ENCODE data around the gene UBA7.

Gene UBA7, protein sequence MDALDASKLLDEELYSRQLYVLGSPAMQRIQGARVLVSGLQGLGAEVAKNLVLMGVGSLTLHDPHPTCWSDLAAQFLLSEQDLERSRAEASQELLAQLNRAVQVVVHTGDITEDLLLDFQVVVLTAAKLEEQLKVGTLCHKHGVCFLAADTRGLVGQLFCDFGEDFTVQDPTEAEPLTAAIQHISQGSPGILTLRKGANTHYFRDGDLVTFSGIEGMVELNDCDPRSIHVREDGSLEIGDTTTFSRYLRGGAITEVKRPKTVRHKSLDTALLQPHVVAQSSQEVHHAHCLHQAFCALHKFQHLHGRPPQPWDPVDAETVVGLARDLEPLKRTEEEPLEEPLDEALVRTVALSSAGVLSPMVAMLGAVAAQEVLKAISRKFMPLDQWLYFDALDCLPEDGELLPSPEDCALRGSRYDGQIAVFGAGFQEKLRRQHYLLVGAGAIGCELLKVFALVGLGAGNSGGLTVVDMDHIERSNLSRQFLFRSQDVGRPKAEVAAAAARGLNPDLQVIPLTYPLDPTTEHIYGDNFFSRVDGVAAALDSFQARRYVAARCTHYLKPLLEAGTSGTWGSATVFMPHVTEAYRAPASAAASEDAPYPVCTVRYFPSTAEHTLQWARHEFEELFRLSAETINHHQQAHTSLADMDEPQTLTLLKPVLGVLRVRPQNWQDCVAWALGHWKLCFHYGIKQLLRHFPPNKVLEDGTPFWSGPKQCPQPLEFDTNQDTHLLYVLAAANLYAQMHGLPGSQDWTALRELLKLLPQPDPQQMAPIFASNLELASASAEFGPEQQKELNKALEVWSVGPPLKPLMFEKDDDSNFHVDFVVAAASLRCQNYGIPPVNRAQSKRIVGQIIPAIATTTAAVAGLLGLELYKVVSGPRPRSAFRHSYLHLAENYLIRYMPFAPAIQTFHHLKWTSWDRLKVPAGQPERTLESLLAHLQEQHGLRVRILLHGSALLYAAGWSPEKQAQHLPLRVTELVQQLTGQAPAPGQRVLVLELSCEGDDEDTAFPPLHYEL

DNA sequence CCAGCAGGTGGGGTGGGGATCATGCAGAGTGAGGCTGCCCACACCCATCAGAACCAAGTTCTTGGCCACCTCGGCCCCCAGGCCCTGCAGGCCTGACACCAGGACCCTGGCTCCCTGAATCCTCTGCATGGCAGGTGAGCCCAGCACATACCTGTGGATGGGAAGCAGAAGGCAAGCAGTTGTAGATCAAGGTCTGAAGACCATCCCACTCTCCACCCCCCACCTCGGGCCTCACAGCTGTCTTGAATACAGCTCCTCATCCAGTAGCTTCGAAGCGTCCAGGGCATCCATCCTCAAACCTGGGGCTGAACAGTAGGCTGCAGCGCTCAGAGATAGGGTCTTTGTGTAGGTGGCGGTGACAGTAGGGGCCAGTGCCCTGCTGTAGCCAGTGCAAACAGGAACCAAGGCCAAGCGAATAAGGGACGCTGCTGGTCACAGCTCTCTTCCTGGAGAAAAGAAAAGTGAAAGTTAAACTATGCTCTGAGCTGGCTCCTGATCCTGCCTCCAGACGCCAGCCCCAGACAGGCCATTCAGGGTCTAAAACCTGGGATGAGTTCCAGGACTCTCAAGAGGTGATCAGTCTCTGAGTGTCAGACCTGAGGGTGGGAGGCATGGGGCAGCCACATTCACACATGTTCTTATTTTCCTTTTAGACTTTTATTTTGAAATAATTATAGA lies at the start of gene UBA7:
UBA7 (minus strand) TSS at position 457 of the 678 bp plus-strand sequence; CDS start at position 291, 166 bp downstream.
- Histone ChIP-seq H3K4me1 (ENCODE audit: insufficient read depth, low read length) (no peaks in the 10 kb centered on the region), H3K36me3 (ENCODE audit: insufficient read depth, low read length) (no peaks in the 10 kb centered on the region), H3K9ac (ENCODE audit: low read depth, low read length) (no peak within 1 kb of the TSS), H3K9me3 (ENCODE audit: control insufficient read depth, insufficient read depth, low read length) (no peaks in the 10 kb centered on the region)

DNA sequence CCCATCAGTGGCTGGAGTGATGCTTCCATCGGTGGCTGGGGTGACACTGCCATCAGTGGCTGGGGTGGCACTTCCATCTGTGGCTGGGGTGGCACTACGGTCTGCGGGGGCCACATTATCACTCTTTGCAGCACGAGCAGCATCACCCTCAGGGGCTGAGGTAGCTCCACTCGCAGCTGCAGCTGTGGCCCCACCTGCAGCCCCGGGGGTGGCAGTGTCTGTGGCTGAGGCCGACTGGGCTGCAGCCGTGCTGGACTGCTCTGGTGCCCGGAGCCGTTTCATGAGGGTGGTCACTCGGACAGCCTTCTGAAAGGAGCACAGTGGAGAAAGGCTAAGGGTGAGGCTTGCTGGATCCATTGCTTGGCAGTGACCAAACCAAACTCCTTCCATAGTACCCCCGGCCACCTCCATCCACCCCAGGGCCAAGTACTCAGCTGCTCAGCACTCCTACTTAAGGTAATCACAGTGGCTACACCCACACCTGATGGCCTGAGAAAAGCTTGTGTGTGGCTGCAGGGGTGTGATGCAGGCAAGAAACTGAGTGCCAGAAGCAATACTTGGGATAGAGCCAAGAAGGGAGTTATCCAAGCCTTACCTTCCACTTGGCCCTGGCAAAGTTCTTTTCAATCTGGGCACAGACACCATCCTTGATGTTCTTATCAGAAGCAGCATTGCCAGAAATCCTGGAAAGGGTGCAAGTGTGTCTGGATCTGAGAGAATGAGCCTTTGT lies 46.0 kb upstream of the UBA7 start:
- Histone ChIP-seq H3K4me1 (ENCODE audit: insufficient read depth, low read length) (peaks cover 5% of the 10 kb centered on the region), H3K36me3 (ENCODE audit: insufficient read depth, low read length) (no peaks in the 10 kb centered on the region), H3K9me3 (ENCODE audit: control insufficient read depth, insufficient read depth, low read length) (no peaks in the 10 kb centered on the region), H3K9ac (ENCODE audit: low read depth, low read length) (no peak overlapping the region)

DNA sequence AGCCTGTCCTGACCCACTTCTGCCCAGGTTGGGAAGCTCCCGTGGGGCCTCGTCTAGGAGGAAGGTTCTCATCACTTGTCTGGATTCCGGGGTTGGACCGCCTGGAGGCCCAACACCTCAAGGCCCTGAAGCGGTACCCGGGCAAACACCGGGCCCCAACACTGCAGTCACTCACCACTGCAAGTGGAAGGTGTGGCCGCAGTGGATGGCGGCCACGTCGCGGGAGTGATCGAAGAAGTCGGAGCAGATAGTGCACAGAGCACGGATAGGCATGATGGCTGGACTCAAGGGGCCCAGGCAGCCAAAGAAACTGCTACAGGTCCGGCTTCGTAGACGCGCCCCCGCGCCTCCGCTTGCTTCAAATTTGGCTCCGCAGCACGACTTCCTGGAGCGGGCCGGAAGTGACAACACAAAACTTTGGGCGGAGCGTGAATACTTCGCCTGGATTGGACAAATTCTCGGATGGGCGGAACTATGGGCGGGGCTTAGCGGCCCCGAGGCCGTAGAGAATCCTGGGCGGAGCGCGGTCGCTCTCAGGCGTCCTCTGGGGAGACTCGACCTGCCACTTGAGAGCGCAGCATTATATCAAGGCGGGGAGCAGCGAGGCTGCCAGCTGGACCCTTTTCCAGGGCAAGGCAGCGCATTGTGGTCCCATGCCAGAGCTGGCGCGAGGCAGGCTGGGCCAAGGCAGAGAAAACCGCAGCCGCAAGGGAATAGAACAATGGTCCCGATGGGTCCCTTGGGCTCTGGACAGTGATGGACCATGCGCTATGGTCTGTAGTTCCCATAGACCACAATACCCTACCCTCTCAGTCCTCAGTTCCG lies 42.6 kb upstream of the UBA7 start, which contains the start of gene TRAIP:
TRAIP (minus strand) TSS at position 384 of the 825 bp plus-strand sequence; CDS start at position 273, 111 bp downstream.
- H3K9ac ChIP-seq (ENCODE audit: low read depth, low read length), result peak within 1 kb of the TSS; percentile 91

DNA sequence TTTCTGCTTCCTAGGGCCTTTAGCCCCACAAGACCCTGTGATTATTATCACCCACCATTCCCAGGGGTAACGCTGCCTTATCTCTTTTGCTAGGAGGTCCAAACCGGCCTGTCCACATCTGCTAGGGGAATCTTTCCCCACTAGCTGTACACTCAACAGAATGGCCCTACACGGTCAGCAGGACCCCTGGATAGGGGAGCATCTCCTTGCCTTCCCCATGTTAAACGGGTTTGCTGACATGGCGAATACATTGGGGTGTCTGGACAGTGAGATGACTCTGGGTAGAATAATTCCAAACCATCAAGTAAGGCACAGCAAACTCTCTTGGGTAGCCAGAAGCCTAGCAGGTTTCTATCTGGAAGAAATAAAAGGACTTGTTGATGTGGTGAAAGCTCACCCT lies 41.9 kb upstream of the UBA7 start:
- no peaks in the 10 kb centered on the region for H3K9me3 ChIP-seq (ENCODE audit: control insufficient read depth, insufficient read depth, low read length)
- peaks cover 5% of the 10 kb centered on the region for H3K4me1 ChIP-seq (ENCODE audit: insufficient read depth, low read length)
- H3K36me3 ChIP-seq (ENCODE audit: insufficient read depth, low read length), result no peaks in the 10 kb centered on the region
- peak overlapping the region; percentile 91 for H3K9ac ChIP-seq (ENCODE audit: low read depth, low read length)

More for the DNA sequence above, 42.6 kb upstream of the UBA7 start, which contains the start of gene TRAIP:
- peaks cover 5% of the 10 kb centered on the region for H3K4me1 ChIP-seq (ENCODE audit: insufficient read depth, low read length)
- no peaks in the 10 kb centered on the region for H3K9me3 ChIP-seq (ENCODE audit: control insufficient read depth, insufficient read depth, low read length)
- H3K36me3 ChIP-seq (ENCODE audit: insufficient read depth, low read length), result no peaks in the 10 kb centered on the region

DNA sequence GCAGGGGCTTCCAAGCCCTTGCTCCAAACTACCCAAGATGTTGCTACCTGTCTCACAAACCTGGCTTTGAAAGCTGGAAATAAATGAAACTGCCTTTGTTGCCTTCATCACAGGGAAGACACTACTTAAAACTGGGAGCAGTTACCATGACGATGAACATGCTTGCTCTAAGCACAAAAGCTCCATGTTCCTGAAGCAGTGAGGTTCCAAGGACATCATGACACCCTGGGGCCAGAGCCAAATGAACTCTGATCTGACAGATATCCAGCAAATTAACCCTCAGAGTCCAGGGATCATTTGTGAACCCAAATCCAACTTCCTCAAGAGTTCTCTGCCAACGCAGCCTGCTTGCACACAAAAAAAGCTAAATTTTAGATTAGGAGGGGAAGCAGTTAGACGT lies 31.9 kb upstream of the UBA7 start:
- Histone ChIP-seq H3K4me1 (ENCODE audit: insufficient read depth, low read length) (no peaks in the 10 kb centered on the region), H3K36me3 (ENCODE audit: insufficient read depth, low read length) (peaks cover 20% of the 10 kb centered on the region), H3K9me3 (ENCODE audit: control insufficient read depth, insufficient read depth, low read length) (no peaks in the 10 kb centered on the region), H3K9ac (ENCODE audit: low read depth, low read length) (no peak overlapping the region)

DNA sequence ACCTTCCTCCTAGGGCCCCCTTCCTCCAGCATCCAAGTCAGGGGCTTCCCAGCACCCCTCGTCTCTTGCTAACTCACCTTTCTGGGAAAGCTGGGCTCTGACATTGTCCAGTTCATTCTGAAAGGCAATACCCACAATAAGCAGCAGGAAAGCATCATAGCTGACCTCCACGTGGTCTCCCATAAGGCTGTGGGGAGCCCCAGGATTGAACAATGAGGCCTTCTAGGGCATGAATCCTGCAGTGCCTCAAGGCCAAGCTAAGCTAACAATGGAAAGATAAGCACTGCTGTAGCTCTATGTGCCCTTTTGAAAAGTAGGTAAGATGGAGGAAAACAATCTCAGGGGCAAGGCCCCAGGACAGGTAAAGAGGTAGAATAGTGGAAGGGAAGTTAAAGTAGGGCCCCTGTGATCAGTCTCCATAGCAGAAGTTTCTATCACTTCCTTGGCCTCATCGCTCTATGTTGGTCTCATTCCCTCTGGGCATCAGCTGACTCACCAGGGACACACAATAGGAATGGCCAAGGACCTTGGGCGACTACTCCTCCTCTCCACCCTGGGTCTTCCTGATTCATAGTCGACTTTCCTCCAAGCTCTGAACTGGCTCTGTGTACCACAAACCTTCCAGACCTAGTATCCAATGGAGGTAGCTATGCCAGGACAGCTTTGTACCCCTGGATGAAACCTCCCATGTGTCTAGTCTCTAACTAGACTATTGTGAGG lies 30.9 kb upstream of the UBA7 start:
- peaks cover 20% of the 10 kb centered on the region for H3K36me3 ChIP-seq (ENCODE audit: insufficient read depth, low read length)

DNA sequence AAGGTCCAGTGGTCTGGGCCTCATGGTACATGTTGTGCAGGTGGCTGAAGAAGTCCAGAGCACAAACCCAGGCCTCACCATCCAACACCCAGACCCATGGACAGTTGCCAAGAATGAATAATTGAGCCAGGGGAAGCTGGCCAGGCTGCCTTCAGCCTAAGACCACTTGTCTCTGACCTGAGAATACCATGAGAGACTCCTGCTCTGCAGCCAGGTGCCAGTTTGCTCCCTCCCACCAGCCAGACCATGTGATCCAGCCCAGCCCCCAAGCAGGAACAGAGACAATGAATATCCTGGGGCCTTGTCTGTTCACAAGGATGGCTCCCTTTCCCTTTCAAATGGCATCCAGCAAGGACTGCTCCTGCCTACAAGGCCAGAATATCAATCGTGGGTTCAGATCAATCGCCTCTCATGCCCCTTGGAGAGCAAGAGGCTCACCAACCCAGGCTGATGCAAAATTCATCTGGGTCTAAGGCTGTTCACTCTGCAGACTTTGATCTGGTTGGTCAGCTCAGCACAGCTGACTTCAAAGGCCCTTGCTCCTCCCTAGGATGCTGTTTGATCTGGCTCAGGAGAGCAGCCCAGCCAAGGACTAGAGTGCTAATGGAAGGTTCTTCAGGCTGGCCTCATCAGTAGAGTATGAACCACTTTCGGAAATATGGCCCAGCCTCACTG lies 29.2 kb upstream of the UBA7 start:
- no peaks in the 10 kb centered on the region for H3K9me3 ChIP-seq (ENCODE audit: control insufficient read depth, insufficient read depth, low read length)
- H3K4me1 ChIP-seq (ENCODE audit: insufficient read depth, low read length), result no peaks in the 10 kb centered on the region
- peaks cover 20% of the 10 kb centered on the region for H3K36me3 ChIP-seq (ENCODE audit: insufficient read depth, low read length)
- no peak overlapping the region for H3K9ac ChIP-seq (ENCODE audit: low read depth, low read length)

More for the DNA sequence above, 30.9 kb upstream of the UBA7 start:
- no peaks in the 10 kb centered on the region for H3K9me3 ChIP-seq (ENCODE audit: control insufficient read depth, insufficient read depth, low read length)
- H3K4me1 ChIP-seq (ENCODE audit: insufficient read depth, low read length), result no peaks in the 10 kb centered on the region
- no peak overlapping the region for H3K9ac ChIP-seq (ENCODE audit: low read depth, low read length)

DNA sequence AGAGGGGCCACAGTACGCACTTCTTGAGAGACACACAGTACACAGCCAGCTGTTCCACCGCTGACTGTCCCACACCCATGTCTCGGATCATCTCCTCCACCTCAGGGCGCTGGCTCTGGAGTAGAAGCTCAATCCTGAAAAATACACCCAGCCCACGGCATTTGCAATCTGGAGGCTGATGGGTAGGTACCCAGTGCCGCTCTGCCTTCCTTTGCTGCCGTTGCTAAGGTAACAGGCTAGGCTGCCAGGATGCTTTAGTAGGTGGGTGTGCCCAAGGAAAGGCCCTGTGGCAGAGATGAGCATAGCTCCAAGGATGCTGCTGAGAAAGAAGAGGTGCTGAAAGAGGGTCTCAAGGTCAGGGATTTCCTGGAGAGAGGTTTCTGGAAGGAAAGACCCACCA lies 28.1 kb upstream of the UBA7 start:
- no peak overlapping the region for H3K9ac ChIP-seq (ENCODE audit: low read depth, low read length)
- no peaks in the 10 kb centered on the region for H3K9me3 ChIP-seq (ENCODE audit: control insufficient read depth, insufficient read depth, low read length)
- no peaks in the 10 kb centered on the region for H3K4me1 ChIP-seq (ENCODE audit: insufficient read depth, low read length)
- peaks cover 15% of the 10 kb centered on the region; the same call in 1 of the 2 replicates for H3K36me3 ChIP-seq (ENCODE audit: insufficient read depth, low read length)

DNA sequence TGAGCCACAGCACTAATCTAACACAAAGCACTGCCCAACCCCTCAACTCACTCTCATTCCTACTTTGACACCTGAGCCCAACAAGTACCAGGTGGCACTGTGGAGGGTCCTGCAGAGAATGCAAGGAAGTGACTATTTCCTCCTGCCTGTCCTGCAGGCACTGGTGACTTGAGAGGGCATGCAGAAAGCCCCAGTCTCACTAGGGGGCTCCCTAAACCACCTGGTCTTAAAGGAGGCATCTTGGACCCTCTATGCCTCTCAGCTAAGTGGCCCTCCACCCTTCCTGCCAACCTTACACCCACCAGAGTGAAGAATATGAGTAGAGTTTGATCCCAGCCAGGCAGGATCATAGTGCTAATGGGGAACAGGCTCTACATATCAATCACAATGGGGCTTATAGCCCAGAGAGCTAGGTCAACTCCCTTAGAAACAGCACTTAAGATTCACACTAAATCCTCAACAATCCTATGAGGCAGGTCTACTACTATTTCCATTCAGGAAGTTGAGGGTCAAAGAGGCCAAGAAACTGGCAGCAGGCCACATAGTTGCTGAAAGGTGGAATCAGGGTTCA lies 27.5 kb upstream of the UBA7 start:
- H3K4me1 ChIP-seq (ENCODE audit: insufficient read depth, low read length), result no peaks in the 10 kb centered on the region
- H3K9me3 ChIP-seq (ENCODE audit: control insufficient read depth, insufficient read depth, low read length), result no peaks in the 10 kb centered on the region
- H3K36me3 ChIP-seq (ENCODE audit: insufficient read depth, low read length), result peaks cover 21% of the 10 kb centered on the region; the same call in 1 of the 2 replicates
- no peak overlapping the region for H3K9ac ChIP-seq (ENCODE audit: low read depth, low read length)

DNA sequence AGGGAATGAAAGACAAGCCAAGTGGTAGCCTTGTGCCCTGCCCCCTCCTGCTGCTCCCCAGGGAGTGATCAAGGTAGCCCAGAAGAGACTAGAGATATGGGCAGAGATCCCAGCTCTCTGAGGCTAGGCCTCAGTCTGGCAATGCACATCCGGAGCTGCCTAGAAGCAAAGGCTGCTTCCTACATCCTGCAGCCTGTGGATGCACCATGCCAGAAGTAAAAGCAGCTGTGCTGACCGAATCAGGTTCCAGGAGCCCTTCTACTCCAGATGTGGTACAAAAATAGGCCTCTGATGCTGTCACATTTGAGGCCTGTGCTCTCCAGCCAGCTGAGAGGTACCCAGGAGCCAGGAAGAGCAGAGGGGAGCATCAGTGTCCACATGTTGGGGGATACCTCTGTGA lies 26.6 kb upstream of the UBA7 start:
- no peak overlapping the region for H3K9ac ChIP-seq (ENCODE audit: low read depth, low read length)

DNA sequence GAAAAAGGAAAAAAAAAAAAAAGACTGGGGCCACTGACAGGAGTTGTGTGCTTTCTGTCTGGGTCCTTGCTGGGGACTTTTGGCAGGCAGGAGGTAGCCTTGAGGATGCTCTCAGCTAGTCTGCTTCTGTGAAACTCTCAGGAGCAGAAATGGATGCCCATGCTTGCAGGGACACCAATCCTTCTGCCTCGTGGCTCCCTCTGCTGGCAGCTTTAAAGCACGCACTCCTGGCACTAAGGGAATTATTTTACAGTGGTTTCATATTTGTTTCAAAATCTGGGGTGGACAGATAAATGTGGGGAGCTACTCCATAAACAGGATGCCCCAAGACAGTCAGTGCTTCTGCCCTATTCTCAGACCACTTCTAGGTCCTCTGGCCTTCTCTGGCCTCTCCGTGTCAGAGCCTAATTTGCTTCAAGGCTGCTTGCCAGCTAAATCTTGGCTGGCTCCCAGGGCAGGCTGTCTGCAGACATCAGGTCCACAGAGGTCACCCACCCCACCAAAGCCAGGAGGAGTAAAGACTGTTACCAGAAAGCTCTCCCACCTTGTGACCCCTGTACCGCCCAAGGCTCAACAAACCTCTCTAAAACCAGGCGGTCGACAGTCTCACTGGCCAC lies 25.5 kb upstream of the UBA7 start:
- H3K36me3 ChIP-seq (ENCODE audit: insufficient read depth, low read length), result peaks cover 17% of the 10 kb centered on the region; the same call in 1 of the 2 replicates
- H3K4me1 ChIP-seq (ENCODE audit: insufficient read depth, low read length), result no peaks in the 10 kb centered on the region
- H3K9me3 ChIP-seq (ENCODE audit: control insufficient read depth, insufficient read depth, low read length), result no peaks in the 10 kb centered on the region
- H3K9ac ChIP-seq (ENCODE audit: low read depth, low read length), result no peak overlapping the region

More for the DNA sequence above, 26.6 kb upstream of the UBA7 start:
- no peaks in the 10 kb centered on the region for H3K4me1 ChIP-seq (ENCODE audit: insufficient read depth, low read length)
- H3K9me3 ChIP-seq (ENCODE audit: control insufficient read depth, insufficient read depth, low read length), result no peaks in the 10 kb centered on the region
- H3K36me3 ChIP-seq (ENCODE audit: insufficient read depth, low read length), result peaks cover 21% of the 10 kb centered on the region; the same call in 1 of the 2 replicates
